ENCODE measurements around the gene HMG20A. TPM values are rescaled to one million over a fixed set of nuclear protein-coding genes. Genes with fewer than 3 reads are reported as not detected.

The HMG20A gene
- total RNA-seq, 1 donor from 2014 or later: 46.5 TPM

- no peaks in the 10 kb centered on the region for H3K9me3 Mint-ChIP-seq
- H3K36me3 Mint-ChIP-seq (ENCODE audit: low read depth): no peaks in the 10 kb centered on the region
- no peak for DNase-seq (ENCODE audit: low spot score)
- intact Hi-C loops (cut with micrococcal nuclease): no loop called here
- H3K4me3 Mint-ChIP-seq: no peak overlapping the region
- H3K27me3 Mint-ChIP-seq (ENCODE audit: insufficient read depth): no peaks in the 10 kb centered on the region
- no peak overlapping the region for H3K27ac Mint-ChIP-seq
- peaks cover 21% of the 10 kb centered on the region for H3K4me1 Mint-ChIP-seq (ENCODE audit: low read depth)
Measured at GRCh38 chr15:77504871-77505270, 84.2 kb downstream of the HMG20A start.

GRCh38 chr15:77505556-77505955, 84.9 kb downstream of the HMG20A start:
- H3K27me3 Mint-ChIP-seq (ENCODE audit: insufficient read depth): no peaks in the 10 kb centered on the region
- intact Hi-C loops (cut with micrococcal nuclease): no loop called here
- no peaks in the 10 kb centered on the region for H3K9me3 Mint-ChIP-seq
- H3K4me3 Mint-ChIP-seq: no peak overlapping the region
- H3K27ac Mint-ChIP-seq: no peak overlapping the region
- H3K36me3 Mint-ChIP-seq (ENCODE audit: low read depth): no peaks in the 10 kb centered on the region
- H3K4me1 Mint-ChIP-seq (ENCODE audit: low read depth): peaks cover 21% of the 10 kb centered on the region
- no peak for DNase-seq (ENCODE audit: low spot score)

GRCh38 chr15:77506311-77507142, 85.8 kb downstream of the HMG20A start:
- DNase-seq (ENCODE audit: low spot score): no peak
- no peaks in the 10 kb centered on the region for H3K36me3 Mint-ChIP-seq (ENCODE audit: low read depth)
- H3K27ac Mint-ChIP-seq: no peak overlapping the region
- peaks cover 21% of the 10 kb centered on the region for H3K4me1 Mint-ChIP-seq (ENCODE audit: low read depth)
- intact Hi-C loops (cut with micrococcal nuclease): no loop called here
- H3K4me3 Mint-ChIP-seq: no peak overlapping the region
- no peaks in the 10 kb centered on the region for H3K27me3 Mint-ChIP-seq (ENCODE audit: insufficient read depth)
- H3K9me3 Mint-ChIP-seq: no peaks in the 10 kb centered on the region

- H3K36me3 Mint-ChIP-seq (ENCODE audit: low read depth): no peaks in the 10 kb centered on the region
- no peak overlapping the region for H3K4me3 Mint-ChIP-seq
- H3K27me3 Mint-ChIP-seq (ENCODE audit: insufficient read depth): peaks cover 2% of the 10 kb centered on the region
- H3K9me3 Mint-ChIP-seq: no peaks in the 10 kb centered on the region
- intact Hi-C loops (cut with micrococcal nuclease): no loop called here
- H3K4me1 Mint-ChIP-seq (ENCODE audit: low read depth): peaks cover 21% of the 10 kb centered on the region
- no peak overlapping the region for H3K27ac Mint-ChIP-seq
- DNase-seq (ENCODE audit: low spot score): no peak
Measured at GRCh38 chr15:77507143-77507897, 86.6 kb downstream of the HMG20A start.

- DNase-seq (ENCODE audit: low spot score): no peak
- H3K9me3 Mint-ChIP-seq: no peaks in the 10 kb centered on the region
- no peak overlapping the region for H3K27ac Mint-ChIP-seq
- no peak overlapping the region for H3K4me3 Mint-ChIP-seq
- H3K36me3 Mint-ChIP-seq (ENCODE audit: low read depth): no peaks in the 10 kb centered on the region
- H3K4me1 Mint-ChIP-seq (ENCODE audit: low read depth): peaks cover 21% of the 10 kb centered on the region
- intact Hi-C loops (cut with micrococcal nuclease): no loop called here
- H3K27me3 Mint-ChIP-seq (ENCODE audit: insufficient read depth): peaks cover 2% of the 10 kb centered on the region
Measured at GRCh38 chr15:77507911-77508310, 87.2 kb downstream of the HMG20A start.

GRCh38 chr15:77508541-77509243, 88.0 kb downstream of the HMG20A start:
- Mint-ChIP-seq H3K27ac (no peak overlapping the region), H3K36me3 (ENCODE audit: low read depth) (no peaks in the 10 kb centered on the region), H3K4me1 (ENCODE audit: low read depth) (peaks cover 21% of the 10 kb centered on the region), H3K4me3 (no peak overlapping the region), H3K27me3 (ENCODE audit: insufficient read depth) (peaks cover 2% of the 10 kb centered on the region), H3K9me3 (no peaks in the 10 kb centered on the region)
- intact Hi-C loops (cut with micrococcal nuclease): no loop called here
- DNase-seq (ENCODE audit: low spot score): no peak

- H3K27me3 Mint-ChIP-seq (ENCODE audit: insufficient read depth): peaks cover 4% of the 10 kb centered on the region
- H3K4me3 Mint-ChIP-seq: no peak overlapping the region
- H3K4me1 Mint-ChIP-seq (ENCODE audit: low read depth): peaks cover 21% of the 10 kb centered on the region
- DNase-seq (ENCODE audit: low spot score): no peak
- no peak overlapping the region for H3K27ac Mint-ChIP-seq
- H3K9me3 Mint-ChIP-seq: no peaks in the 10 kb centered on the region
- H3K36me3 Mint-ChIP-seq (ENCODE audit: low read depth): no peaks in the 10 kb centered on the region
- intact Hi-C loops (cut with micrococcal nuclease): no loop called here
Measured at GRCh38 chr15:77510066-77511057, 89.7 kb downstream of the HMG20A start.

- H3K4me1 Mint-ChIP-seq (ENCODE audit: low read depth): peaks cover 21% of the 10 kb centered on the region
- H3K9me3 Mint-ChIP-seq: no peaks in the 10 kb centered on the region
- intact Hi-C loops (cut with micrococcal nuclease): no loop called here
- no peak overlapping the region for H3K4me3 Mint-ChIP-seq
- DNase-seq (ENCODE audit: low spot score): no peak
- H3K36me3 Mint-ChIP-seq (ENCODE audit: low read depth): no peaks in the 10 kb centered on the region
- peaks cover 4% of the 10 kb centered on the region for H3K27me3 Mint-ChIP-seq (ENCODE audit: insufficient read depth)
- no peak overlapping the region for H3K27ac Mint-ChIP-seq
Measured at GRCh38 chr15:77511869-77512268, 91.2 kb downstream of the HMG20A start.

GRCh38 chr15:77513226-77513625, 92.5 kb downstream of the HMG20A start:
- intact Hi-C loops (cut with micrococcal nuclease): no loop called here
- Mint-ChIP-seq H3K27ac (no peak overlapping the region), H3K4me3 (no peak overlapping the region), H3K4me1 (ENCODE audit: low read depth) (peaks cover 11% of the 10 kb centered on the region), H3K27me3 (ENCODE audit: insufficient read depth) (peaks cover 4% of the 10 kb centered on the region), H3K9me3 (no peaks in the 10 kb centered on the region), H3K36me3 (ENCODE audit: low read depth) (no peaks in the 10 kb centered on the region)
- no peak for DNase-seq (ENCODE audit: low spot score)

GRCh38 chr15:77514641-77515402, 94.1 kb downstream of the HMG20A start:
- DNase-seq (ENCODE audit: low spot score): no peak
- Mint-ChIP-seq H3K36me3 (ENCODE audit: low read depth) (no peaks in the 10 kb centered on the region), H3K27ac (no peak overlapping the region), H3K4me3 (no peak overlapping the region), H3K4me1 (ENCODE audit: low read depth) (no peaks in the 10 kb centered on the region), H3K27me3 (ENCODE audit: insufficient read depth) (peaks cover 4% of the 10 kb centered on the region), H3K9me3 (no peaks in the 10 kb centered on the region)
- intact Hi-C loops (cut with micrococcal nuclease): no loop called here

- no peak overlapping the region for H3K4me3 Mint-ChIP-seq
- no peak for DNase-seq (ENCODE audit: low spot score)
- no peaks in the 10 kb centered on the region for H3K4me1 Mint-ChIP-seq (ENCODE audit: low read depth)
- peaks cover 4% of the 10 kb centered on the region for H3K27me3 Mint-ChIP-seq (ENCODE audit: insufficient read depth)
- intact Hi-C loops (cut with micrococcal nuclease): no loop called here
- H3K27ac Mint-ChIP-seq: no peak overlapping the region
- no peaks in the 10 kb centered on the region for H3K9me3 Mint-ChIP-seq
- H3K36me3 Mint-ChIP-seq (ENCODE audit: low read depth): no peaks in the 10 kb centered on the region
Measured at GRCh38 chr15:77515613-77516012, 94.9 kb downstream of the HMG20A start.
